Measurements from ENCODE around the gene CDH4.

- TF ChIP-seq CTCF (IDR thresholded peaks at IDR 0.05; ENCODE audit: insufficient read depth, low read length, poor library complexity, severe bottlenecking) (no peak), EZH2phosphoT487 (conservative IDR thresholded peaks at IDR 0.05; ENCODE audit: low read length) (no peak)
Measured at GRCh38 chr20:61290721-61291120, 38.7 kb downstream of the CDH4 start.
